ENCODE measurements around the gene USP40. TPM values are rescaled to one million over a fixed set of nuclear protein-coding genes. Genes with fewer than 3 reads are reported as not detected.

Gene USP40
- total RNA-seq, 1 experiment from 2014 or later = 34.9 TPM

DNA sequence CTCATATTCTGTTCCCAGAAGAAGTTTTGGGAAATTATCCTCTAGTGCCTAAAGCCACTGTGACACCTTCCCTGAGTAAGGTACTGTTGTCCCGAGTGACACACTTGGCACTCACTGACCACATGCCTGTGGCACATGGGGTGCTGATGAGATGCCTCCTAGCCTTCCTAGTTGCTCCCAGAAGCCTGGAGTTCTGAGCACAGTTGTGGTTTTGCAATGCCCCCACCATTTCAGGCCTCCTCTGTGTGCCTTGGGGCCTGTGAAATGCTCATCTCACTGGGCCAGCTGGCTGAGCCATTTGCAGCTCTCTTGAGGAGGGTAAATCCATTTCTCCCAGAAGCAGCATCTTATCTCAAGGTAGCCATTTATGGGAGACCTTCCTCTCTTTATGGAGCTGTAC lies 120.5 kb downstream of the USP40 start:
- ChIA-PET CTCF (no interaction called here), POLR2A (interaction anchor here (0.5 kb wide), 1 partner anchor 827 kb away, joined by 3 read pairs; no protein-coding TSS in a partner anchor)

More for the DNA sequence above, 120.5 kb downstream of the USP40 start:
- Histone ChIP-seq H3K79me2 (ENCODE audit: insufficient read depth, low read length) (peaks cover 16% of the 10 kb centered on the region; the same call in 1 of the 2 replicates), H2AFZ (ENCODE audit: low read depth, low read length, poor library complexity, severe bottlenecking) (no peak overlapping the region), H3K36me3 (ENCODE audit: control insufficient read depth in 1 of 2, insufficient read depth in 2 of 2, low read length in 2 of 2) (peaks cover 15 to 36% of the 10 kb centered on the region in 2 experiments), H3K9ac (ENCODE audit: low read length) (no peak overlapping the region), H3K27me3 (ENCODE audit: insufficient read depth, low read length) (no peaks in the 10 kb centered on the region), H3K9me2 (ENCODE audit: insufficient read depth) (no peaks in the 10 kb centered on the region), H3K27ac (ENCODE audit: low read depth, low read length) (no peak overlapping the region), H3K4me1 (ENCODE audit: control insufficient read depth in 1 of 2, insufficient read depth in 2 of 2, low read length in 2 of 2) (no peaks in the 10 kb centered on the region), H3K9me3 (ENCODE audit: control insufficient read depth in 1 of 2, insufficient read depth in 1 of 2, low read depth in 1 of 2, low read length in 2 of 2) (no peaks in the 10 kb centered on the region), H3K4me2 (ENCODE audit: low read length) (no peak overlapping the region), H4K20me1 (ENCODE audit: insufficient read depth) (0 out of 2 replicates have a peak, but pooled peaks cover 6% of the 10 kb centered on the region), H3K4me3 (replicated peaks in 1 of 2; ENCODE audit: low read depth in 1 of 2, low read length in 2 of 2) (no peak overlapping the region)
- ATAC-seq = no peak
- TF ChIP-seq POLR2A (IDR thresholded peaks at IDR 0.05; ENCODE audit: borderline replicate concordance, extremely low read depth, insufficient read depth, insufficient read length) = no peak
- TF ChIP-seq, protein P1, sequence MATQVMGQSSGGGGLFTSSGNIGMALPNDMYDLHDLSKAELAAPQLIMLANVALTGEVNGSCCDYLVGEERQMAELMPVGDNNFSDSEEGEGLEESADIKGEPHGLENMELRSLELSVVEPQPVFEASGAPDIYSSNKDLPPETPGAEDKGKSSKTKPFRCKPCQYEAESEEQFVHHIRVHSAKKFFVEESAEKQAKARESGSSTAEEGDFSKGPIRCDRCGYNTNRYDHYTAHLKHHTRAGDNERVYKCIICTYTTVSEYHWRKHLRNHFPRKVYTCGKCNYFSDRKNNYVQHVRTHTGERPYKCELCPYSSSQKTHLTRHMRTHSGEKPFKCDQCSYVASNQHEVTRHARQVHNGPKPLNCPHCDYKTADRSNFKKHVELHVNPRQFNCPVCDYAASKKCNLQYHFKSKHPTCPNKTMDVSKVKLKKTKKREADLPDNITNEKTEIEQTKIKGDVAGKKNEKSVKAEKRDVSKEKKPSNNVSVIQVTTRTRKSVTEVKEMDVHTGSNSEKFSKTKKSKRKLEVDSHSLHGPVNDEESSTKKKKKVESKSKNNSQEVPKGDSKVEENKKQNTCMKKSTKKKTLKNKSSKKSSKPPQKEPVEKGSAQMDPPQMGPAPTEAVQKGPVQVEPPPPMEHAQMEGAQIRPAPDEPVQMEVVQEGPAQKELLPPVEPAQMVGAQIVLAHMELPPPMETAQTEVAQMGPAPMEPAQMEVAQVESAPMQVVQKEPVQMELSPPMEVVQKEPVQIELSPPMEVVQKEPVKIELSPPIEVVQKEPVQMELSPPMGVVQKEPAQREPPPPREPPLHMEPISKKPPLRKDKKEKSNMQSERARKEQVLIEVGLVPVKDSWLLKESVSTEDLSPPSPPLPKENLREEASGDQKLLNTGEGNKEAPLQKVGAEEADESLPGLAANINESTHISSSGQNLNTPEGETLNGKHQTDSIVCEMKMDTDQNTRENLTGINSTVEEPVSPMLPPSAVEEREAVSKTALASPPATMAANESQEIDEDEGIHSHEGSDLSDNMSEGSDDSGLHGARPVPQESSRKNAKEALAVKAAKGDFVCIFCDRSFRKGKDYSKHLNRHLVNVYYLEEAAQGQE (IDR thresholded peaks at IDR 0.05; ENCODE audit: low read depth) = no peak
- TF ChIP-seq EZH2phosphoT487 (IDR thresholded peaks at IDR 0.05; ENCODE audit: borderline replicate concordance) = no peak
- no peak for TF ChIP-seq CBX3 (IDR thresholded peaks at IDR 0.05; ENCODE audit: low read depth)
- TF ChIP-seq SP1 (IDR thresholded peaks at IDR 0.05; ENCODE audit: low read depth) = no peak
- no peak for TF ChIP-seq ZFX (IDR thresholded peaks at IDR 0.05)
- no peak for TF ChIP-seq JUND (IDR thresholded peaks at IDR 0.05)
- TF ChIP-seq FOSL1 (IDR thresholded peaks at IDR 0.05; ENCODE audit: low read depth) = no peak
- TF ChIP-seq EGR1 (IDR thresholded peaks at IDR 0.05; ENCODE audit: low read depth) = no peak
- no peak for TF ChIP-seq TCF7L2 (IDR thresholded peaks at IDR 0.05; ENCODE audit: borderline replicate concordance, extremely low read depth, insufficient read depth, insufficient read length)
- TF ChIP-seq ZNF274 (IDR thresholded peaks at IDR 0.05; ENCODE audit: low read depth, low read length) = no peak
- TF ChIP-seq, protein P2, sequence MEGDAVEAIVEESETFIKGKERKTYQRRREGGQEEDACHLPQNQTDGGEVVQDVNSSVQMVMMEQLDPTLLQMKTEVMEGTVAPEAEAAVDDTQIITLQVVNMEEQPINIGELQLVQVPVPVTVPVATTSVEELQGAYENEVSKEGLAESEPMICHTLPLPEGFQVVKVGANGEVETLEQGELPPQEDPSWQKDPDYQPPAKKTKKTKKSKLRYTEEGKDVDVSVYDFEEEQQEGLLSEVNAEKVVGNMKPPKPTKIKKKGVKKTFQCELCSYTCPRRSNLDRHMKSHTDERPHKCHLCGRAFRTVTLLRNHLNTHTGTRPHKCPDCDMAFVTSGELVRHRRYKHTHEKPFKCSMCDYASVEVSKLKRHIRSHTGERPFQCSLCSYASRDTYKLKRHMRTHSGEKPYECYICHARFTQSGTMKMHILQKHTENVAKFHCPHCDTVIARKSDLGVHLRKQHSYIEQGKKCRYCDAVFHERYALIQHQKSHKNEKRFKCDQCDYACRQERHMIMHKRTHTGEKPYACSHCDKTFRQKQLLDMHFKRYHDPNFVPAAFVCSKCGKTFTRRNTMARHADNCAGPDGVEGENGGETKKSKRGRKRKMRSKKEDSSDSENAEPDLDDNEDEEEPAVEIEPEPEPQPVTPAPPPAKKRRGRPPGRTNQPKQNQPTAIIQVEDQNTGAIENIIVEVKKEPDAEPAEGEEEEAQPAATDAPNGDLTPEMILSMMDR (IDR thresholded peaks at IDR 0.05 in 2 of 3, conservative IDR thresholded peaks at IDR 0.05 in 1 of 3; ENCODE audit: borderline replicate concordance in 1 of 3, insufficient read depth in 1 of 3, low read depth in 2 of 3, low read length in 2 of 3) = no peak
- TF ChIP-seq, protein P3, sequence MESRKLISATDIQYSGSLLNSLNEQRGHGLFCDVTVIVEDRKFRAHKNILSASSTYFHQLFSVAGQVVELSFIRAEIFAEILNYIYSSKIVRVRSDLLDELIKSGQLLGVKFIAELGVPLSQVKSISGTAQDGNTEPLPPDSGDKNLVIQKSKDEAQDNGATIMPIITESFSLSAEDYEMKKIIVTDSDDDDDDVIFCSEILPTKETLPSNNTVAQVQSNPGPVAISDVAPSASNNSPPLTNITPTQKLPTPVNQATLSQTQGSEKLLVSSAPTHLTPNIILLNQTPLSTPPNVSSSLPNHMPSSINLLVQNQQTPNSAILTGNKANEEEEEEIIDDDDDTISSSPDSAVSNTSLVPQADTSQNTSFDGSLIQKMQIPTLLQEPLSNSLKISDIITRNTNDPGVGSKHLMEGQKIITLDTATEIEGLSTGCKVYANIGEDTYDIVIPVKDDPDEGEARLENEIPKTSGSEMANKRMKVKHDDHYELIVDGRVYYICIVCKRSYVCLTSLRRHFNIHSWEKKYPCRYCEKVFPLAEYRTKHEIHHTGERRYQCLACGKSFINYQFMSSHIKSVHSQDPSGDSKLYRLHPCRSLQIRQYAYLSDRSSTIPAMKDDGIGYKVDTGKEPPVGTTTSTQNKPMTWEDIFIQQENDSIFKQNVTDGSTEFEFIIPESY (IDR thresholded peaks at IDR 0.05; ENCODE audit: extremely low read depth, insufficient replicate concordance, low read length) = no peak
- TF ChIP-seq SIN3A (IDR thresholded peaks at IDR 0.05; ENCODE audit: low read depth) = no peak
- TF ChIP-seq RAD21 (IDR thresholded peaks at IDR 0.05; ENCODE audit: low read depth) = no peak
- TF ChIP-seq EZH2 (IDR thresholded peaks at IDR 0.05) = no peak
- no peak for TF ChIP-seq SRF (IDR thresholded peaks at IDR 0.05; ENCODE audit: low read depth)
- TF ChIP-seq, protein P4, sequence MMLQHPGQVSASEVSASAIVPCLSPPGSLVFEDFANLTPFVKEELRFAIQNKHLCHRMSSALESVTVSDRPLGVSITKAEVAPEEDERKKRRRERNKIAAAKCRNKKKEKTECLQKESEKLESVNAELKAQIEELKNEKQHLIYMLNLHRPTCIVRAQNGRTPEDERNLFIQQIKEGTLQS (IDR thresholded peaks at IDR 0.05) = no peak
- intact Hi-C loops (cut with micrococcal nuclease) = loop anchor here (10.0 kb wide), 2 partner anchors 161 to 841 kb away; no protein-coding TSS in a partner anchor
- DNase-seq (ENCODE audit: low read depth, low spot score) = no peak
- RAD21 ChIA-PET (ENCODE audit: low non-redundant PET in 1 of 2, low total read pairs in 2 of 2, uncharacterized antibody in 2 of 2, unreplicated experiment in 2 of 2) = no interaction called here
- no TSS peak for BruUV-seq (replicated peaks)

All from HCT116 (cell line).